Astrocyte of the cerebellum (primary cell): ENCODE data around the gene EPHA8.

Source experiments
- DNase-seq: peaks from one replicate; pipeline ENCODE4 v3.0.0-alpha.2; 2011; ENCODE audit warnings: low read depth
- H3K4me3 ChIP-seq: 2 replicates; pipeline ENCODE4 v1.5.1; 2011; ENCODE audit warnings: mild to moderate bottlenecking, low read depth, low read length, moderate library complexity
- in situ Hi-C: cut with HindIII; loops from 2 replicates; pipeline ENCODE4 v1.10.0; 2017; ENCODE audit warnings: low sequenced_read_pairs
- TF ChIP-seq, protein P1 (sequence below): IDR thresholded peaks from 2 replicates; pipeline ENCODE4 v1.5.1; 2012; ENCODE audit warnings: low read length, low read depth, moderate library complexity, mild to moderate bottlenecking; ENCODE audit errors: missing control alignments

The EPHA8 gene

GRCh38 chr1:22608361-22608760, 45.1 kb downstream of the EPHA8 start:
- no peak overlapping the region for H3K4me3 ChIP-seq

GRCh38 chr1:22609291-22609690, 46.0 kb downstream of the EPHA8 start:
- no peak for DNase-seq
- TF ChIP-seq, protein P1, sequence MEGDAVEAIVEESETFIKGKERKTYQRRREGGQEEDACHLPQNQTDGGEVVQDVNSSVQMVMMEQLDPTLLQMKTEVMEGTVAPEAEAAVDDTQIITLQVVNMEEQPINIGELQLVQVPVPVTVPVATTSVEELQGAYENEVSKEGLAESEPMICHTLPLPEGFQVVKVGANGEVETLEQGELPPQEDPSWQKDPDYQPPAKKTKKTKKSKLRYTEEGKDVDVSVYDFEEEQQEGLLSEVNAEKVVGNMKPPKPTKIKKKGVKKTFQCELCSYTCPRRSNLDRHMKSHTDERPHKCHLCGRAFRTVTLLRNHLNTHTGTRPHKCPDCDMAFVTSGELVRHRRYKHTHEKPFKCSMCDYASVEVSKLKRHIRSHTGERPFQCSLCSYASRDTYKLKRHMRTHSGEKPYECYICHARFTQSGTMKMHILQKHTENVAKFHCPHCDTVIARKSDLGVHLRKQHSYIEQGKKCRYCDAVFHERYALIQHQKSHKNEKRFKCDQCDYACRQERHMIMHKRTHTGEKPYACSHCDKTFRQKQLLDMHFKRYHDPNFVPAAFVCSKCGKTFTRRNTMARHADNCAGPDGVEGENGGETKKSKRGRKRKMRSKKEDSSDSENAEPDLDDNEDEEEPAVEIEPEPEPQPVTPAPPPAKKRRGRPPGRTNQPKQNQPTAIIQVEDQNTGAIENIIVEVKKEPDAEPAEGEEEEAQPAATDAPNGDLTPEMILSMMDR = no peak
- in situ Hi-C loops = no loop called here
- no peak overlapping the region for H3K4me3 ChIP-seq

More at GRCh38 chr1:22608361-22608760, 45.1 kb downstream of the EPHA8 start:
- in situ Hi-C loops = no loop called here
- TF ChIP-seq, protein P1 = no peak
- no peak for DNase-seq

GRCh38 chr1:22611530-22611947, 48.2 kb downstream of the EPHA8 start:
- H3K4me3 ChIP-seq = no peak overlapping the region
- peak; percentile 47 for DNase-seq
- in situ Hi-C loops = no loop called here
- TF ChIP-seq, protein P1 = no peak

DNA sequence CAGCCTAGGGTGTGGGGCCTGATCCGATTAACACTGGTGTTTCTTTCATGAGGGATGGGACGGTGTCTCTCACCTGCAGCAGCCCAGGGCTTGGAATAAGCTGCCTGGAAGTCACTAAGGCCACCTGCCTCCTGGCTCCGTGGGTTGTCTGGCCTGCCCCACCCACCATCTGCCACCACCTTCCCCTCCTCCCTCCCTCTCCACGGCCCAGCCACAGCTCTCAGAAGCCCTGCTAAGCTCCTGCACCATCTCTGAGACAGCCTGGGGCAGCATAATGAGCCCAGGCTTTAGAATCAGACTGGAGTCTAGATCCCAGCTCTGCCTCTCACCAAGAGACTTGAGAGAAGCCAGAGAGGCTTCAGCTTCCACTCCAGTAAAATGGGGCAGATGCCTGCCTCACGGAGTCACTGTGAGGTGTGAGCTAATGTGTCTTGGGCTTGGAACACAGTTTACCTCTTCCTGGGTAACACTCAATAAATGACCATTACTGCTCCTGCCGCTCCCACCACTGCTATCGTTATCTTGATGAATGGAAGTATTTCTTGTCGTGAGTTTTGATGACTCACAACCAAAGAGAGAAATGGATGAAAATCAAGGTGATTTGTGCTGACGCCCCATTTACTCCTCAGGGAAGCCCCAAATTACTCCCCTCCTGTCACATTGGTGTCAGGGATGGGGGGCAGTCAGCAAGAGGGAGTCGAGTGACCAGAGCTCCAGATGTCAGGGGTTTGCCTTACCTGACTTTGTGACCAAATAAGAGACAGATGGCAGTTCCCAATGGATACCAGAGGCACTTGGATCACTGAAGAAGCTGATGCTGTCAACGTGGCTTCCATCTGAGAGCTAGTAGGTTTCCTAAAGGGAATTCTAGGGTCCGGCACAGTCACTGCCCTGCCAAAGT, 49.6 kb downstream of the EPHA8 start:
- TF ChIP-seq, protein P1 = no peak
- in situ Hi-C loops = no loop called here
- no peak overlapping the region for H3K4me3 ChIP-seq
- no peak for DNase-seq

DNA sequence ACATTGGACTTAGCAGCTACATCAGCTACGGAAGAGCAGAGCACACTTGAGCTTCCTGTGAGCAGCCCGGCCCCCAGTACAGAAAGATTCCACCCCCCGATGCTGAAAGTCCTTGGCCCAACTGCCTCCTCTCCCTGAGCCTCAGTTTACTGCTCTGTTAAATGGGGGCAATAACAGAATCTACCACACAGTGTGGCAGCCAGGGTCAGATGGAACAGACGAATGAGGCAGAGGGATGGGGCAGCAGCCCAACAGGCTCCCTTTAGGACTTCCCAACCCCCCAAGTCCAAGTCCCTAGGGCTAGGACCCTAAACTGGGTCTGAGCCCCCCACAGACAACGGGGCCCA, 50.3 kb downstream of the EPHA8 start:
- TF ChIP-seq, protein P1 = no peak
- no peak for DNase-seq
- in situ Hi-C loops = no loop called here
- H3K4me3 ChIP-seq = no peak overlapping the region

- no peak for DNase-seq
- in situ Hi-C loops = no loop called here
- TF ChIP-seq, protein P1 = no peak
These were observed 50.7 kb downstream of the EPHA8 start for GRCh38 chr1:22613951-22614350.

More at GRCh38 chr1:22613951-22614350, 50.7 kb downstream of the EPHA8 start:
- no peak overlapping the region for H3K4me3 ChIP-seq
